ENCODE results near the gene DEPP1. TPM values are rescaled to one million over a fixed set of nuclear protein-coding genes. Genes with fewer than 3 reads are reported as not detected.

DEPP1 gene
- total RNA-seq, 6 experiments from 2014 or later: 0.43 to 0.78 (median 0.52) TPM

DNA sequence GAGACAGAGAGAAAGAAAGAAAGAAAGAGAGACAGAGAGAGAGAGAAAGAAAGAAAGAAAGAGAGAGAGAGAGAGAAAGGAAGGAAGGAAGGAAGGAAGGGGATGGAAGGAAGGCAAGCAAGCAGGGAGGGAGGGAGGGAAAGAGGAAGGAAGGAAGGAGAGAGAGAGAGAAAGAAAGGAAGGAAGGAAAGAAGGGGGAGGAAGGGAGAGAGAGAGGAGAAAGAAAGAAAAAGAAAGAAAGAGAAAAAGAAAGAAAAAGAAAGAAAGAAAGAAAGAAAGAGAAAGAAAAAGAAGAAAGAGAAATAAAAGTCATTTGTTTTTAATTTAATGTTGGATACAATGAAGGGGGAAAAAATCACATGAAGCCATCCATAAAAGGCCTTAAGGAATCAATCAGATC, 23.6 kb downstream of the DEPP1 start:
- no peak for DNase-seq

GRCh38 chr10:44954042-44954441, 24.6 kb downstream of the DEPP1 start:
- Mint-ChIP-seq H3K36me3 (ENCODE audit: low read depth) (peaks cover 15% of the 10 kb centered on the region), H3K27ac (no peak overlapping the region), H3K27me3 (ENCODE audit: insufficient read depth) (no peaks in the 10 kb centered on the region), H3K4me3 (no peak overlapping the region), H3K4me1 (ENCODE audit: low read depth) (peaks cover 26% of the 10 kb centered on the region), H3K9me3 (no peaks in the 10 kb centered on the region)
- no peak for TF ChIP-seq CTCF (IDR thresholded peaks at IDR 0.05)
- no peak for DNase-seq

More for the DNA sequence above, 23.6 kb downstream of the DEPP1 start:
- H3K27me3 Mint-ChIP-seq (ENCODE audit: insufficient read depth): no peaks in the 10 kb centered on the region
- H3K27ac Mint-ChIP-seq: no peak overlapping the region
- H3K9me3 Mint-ChIP-seq: no peaks in the 10 kb centered on the region
- H3K36me3 Mint-ChIP-seq (ENCODE audit: low read depth): peaks cover 15% of the 10 kb centered on the region
- H3K4me3 Mint-ChIP-seq: no peak overlapping the region
- no peak for TF ChIP-seq CTCF (IDR thresholded peaks at IDR 0.05)
- H3K4me1 Mint-ChIP-seq (ENCODE audit: low read depth): peaks cover 26% of the 10 kb centered on the region

DNA sequence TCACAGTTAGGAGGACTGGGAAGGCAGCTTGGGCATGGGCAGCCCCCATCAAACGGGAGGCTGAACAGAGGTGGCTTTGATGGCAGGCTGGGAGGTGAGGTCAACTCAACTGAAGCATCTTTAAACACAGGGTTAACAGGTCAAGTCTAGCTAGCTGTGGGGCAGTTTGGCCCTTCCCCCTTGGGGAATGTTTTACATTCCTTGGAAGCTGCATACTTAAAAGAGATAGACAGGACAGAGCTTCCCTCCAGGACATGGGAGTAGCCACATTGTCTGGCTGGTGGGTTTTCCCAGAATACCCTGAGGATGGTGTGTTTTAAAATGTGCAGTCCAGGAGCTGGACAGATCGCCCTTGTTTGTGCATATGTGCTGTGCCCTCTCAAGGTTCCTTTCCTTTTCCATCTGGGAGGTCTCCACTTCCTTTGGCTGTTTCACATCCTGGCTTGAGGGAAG, 25.8 kb downstream of the DEPP1 start:
- Mint-ChIP-seq H3K9me3 (no peaks in the 10 kb centered on the region), H3K27ac (no peak overlapping the region; the same call in 1 of the 2 replicates), H3K4me3 (no peak overlapping the region), H3K4me1 (ENCODE audit: low read depth) (peaks cover 13% of the 10 kb centered on the region), H3K36me3 (ENCODE audit: low read depth) (peaks cover 15% of the 10 kb centered on the region), H3K27me3 (ENCODE audit: insufficient read depth) (no peaks in the 10 kb centered on the region)
- DNase-seq: no peak
- no peak for TF ChIP-seq CTCF (IDR thresholded peaks at IDR 0.05)

GRCh38 chr10:44951576-44952226, 26.9 kb downstream of the DEPP1 start:
- H3K27ac Mint-ChIP-seq: no peak overlapping the region
- peaks cover 11% of the 10 kb centered on the region for H3K36me3 Mint-ChIP-seq (ENCODE audit: low read depth)
- no peaks in the 10 kb centered on the region; the same call in 1 of the 2 replicates for H3K27me3 Mint-ChIP-seq (ENCODE audit: insufficient read depth)
- H3K4me3 Mint-ChIP-seq: no peak overlapping the region
- no peak for DNase-seq
- no peak for TF ChIP-seq CTCF (IDR thresholded peaks at IDR 0.05)
- peaks cover 13% of the 10 kb centered on the region for H3K4me1 Mint-ChIP-seq (ENCODE audit: low read depth)
- no peaks in the 10 kb centered on the region for H3K9me3 Mint-ChIP-seq

GRCh38 chr10:44950326-44951225, 28.0 kb downstream of the DEPP1 start:
- peaks cover 1% of the 10 kb centered on the region; the same call in 1 of the 2 replicates for H3K36me3 Mint-ChIP-seq (ENCODE audit: low read depth)
- no peak overlapping the region; the same call in 1 of the 2 replicates for H3K27ac Mint-ChIP-seq
- no peaks in the 10 kb centered on the region; the same call in 1 of the 2 replicates for H3K9me3 Mint-ChIP-seq
- H3K27me3 Mint-ChIP-seq (ENCODE audit: insufficient read depth): no peaks in the 10 kb centered on the region; the same call in 1 of the 2 replicates
- H3K4me3 Mint-ChIP-seq: no peak overlapping the region
- DNase-seq: no peak
- no peak for TF ChIP-seq CTCF (IDR thresholded peaks at IDR 0.05)
- H3K4me1 Mint-ChIP-seq (ENCODE audit: low read depth): peaks cover 22% of the 10 kb centered on the region

Measured in HFFc6 (cell line).